CD8-positive, alpha-beta memory T cell (primary cell): Measurements from ENCODE around the gene ABCC6. TPM values are rescaled to one million over a fixed set of nuclear protein-coding genes. Genes with fewer than 3 reads are reported as not detected.
"Not testable (repeated sequence)": the region's sequence is repeated elsewhere in the genome, so short reads cannot be mapped to it uniquely, and the experiment has no call there.

ENCODE experiments used
- CTCF ChIA-PET: fragments of 350-600 bp; sonication (Branson Sonifier 250); formaldehyde crosslinking; loops from one replicate; lab custom pipeline; 2021; ENCODE audit warnings: antibody characterized with exemption; lab: Charles Lee
- POLR2A ChIA-PET: fragments of 350-600 bp; sonication (Branson Sonifier 250); formaldehyde crosslinking; loops from one replicate; lab custom pipeline; 2021; ENCODE audit warnings: antibody characterized with exemption; lab: Charles Lee
- DNase-seq, 5 donors: peaks; one replicate each; pipeline versions ENCODE4 v3.0.0 to v3.0.0-alpha.2; 2020 to 2022; ENCODE audit warnings: mixed read lengths in 1 of 5
- H3K27ac ChIP-seq: one replicate; pipeline ENCODE4 v1.7.0; 2013; ENCODE audit warnings: low read depth, mild to moderate bottlenecking, low read length, moderate library complexity
- H3K27me3 ChIP-seq: 2 replicates; pipeline ENCODE4 v1.7.0; 2013; ENCODE audit warnings: low read length, mild to moderate bottlenecking; ENCODE audit not compliant: insufficient read depth, poor library complexity, severe bottlenecking
- H3K36me3 ChIP-seq: 2 replicates; pipeline ENCODE4 v1.7.0; 2013; ENCODE audit warnings: mild to moderate bottlenecking, low read length, moderate library complexity; ENCODE audit not compliant: insufficient read depth
- H3K4me1 ChIP-seq: 2 replicates; pipeline ENCODE4 v1.7.0; 2013; ENCODE audit warnings: mild to moderate bottlenecking, low read length, moderate library complexity; ENCODE audit not compliant: insufficient read depth
- H3K4me3 ChIP-seq: 2 replicates; pipeline ENCODE4 v1.7.0; 2013; ENCODE audit warnings: mild to moderate bottlenecking, low read length
- H3K9me3 ChIP-seq: 2 replicates; pipeline ENCODE4 v1.7.0; 2013; ENCODE audit warnings: mild to moderate bottlenecking, low read length
- H3K27ac Mint-ChIP-seq, 8 donors: one replicate each; pipeline ENCODE4 v1.8.0; 2020 to 2021; ENCODE audit warnings: mixed read lengths in 8 of 8, mild to moderate bottlenecking in 6 of 8, inconsistent platforms in 3 of 8, moderate library complexity in 3 of 8
- H3K27me3 Mint-ChIP-seq, 2 donors: one replicate each; pipeline ENCODE4 v1.8.0; 2020 to 2021; ENCODE audit warnings: mixed read lengths in 2 of 2, mild to moderate bottlenecking in 1 of 2, moderate library complexity in 1 of 2
- H3K36me3 Mint-ChIP-seq, 3 donors: one replicate each; pipeline ENCODE4 v1.8.0; 2020 to 2021; ENCODE audit warnings: mixed read lengths in 3 of 3, inconsistent platforms in 1 of 3, mild to moderate bottlenecking in 1 of 3
- H3K4me1 Mint-ChIP-seq, 3 donors: one replicate each; pipeline ENCODE4 v1.8.0; 2020 to 2021; ENCODE audit warnings: mixed read lengths in 3 of 3, inconsistent platforms in 1 of 3, mild to moderate bottlenecking in 1 of 3
- H3K4me3 Mint-ChIP-seq, 7 donors: one replicate each; pipeline ENCODE4 v1.8.0; 2020 to 2021; ENCODE audit warnings: mixed read lengths in 7 of 7, mild to moderate bottlenecking in 6 of 7, moderate library complexity in 4 of 7, inconsistent platforms in 2 of 7
- H3K9me3 Mint-ChIP-seq, 5 donors: one replicate each; pipeline ENCODE4 v1.8.0; 2020 to 2022; ENCODE audit warnings: mixed read lengths in 5 of 5, mild to moderate bottlenecking in 3 of 5, moderate library complexity in 2 of 5, inconsistent platforms in 1 of 5
- polyA plus RNA-seq: library from polyadenylated mRNA; unstranded; fragments of 300-500 nt; fragmentation: Illumina TruSeq; gene quantifications from one replicate; pipeline ENCODE4 v1.2.3, GENCODE V29; 2021
- total RNA-seq, 2 experiments: library from RNA; stranded (reverse); gene quantifications; one replicate each; pipeline ENCODE4 v1.2.3, GENCODE V29; 2021

ABCC6 gene
- not detected for total RNA-seq
- polyA plus RNA-seq = 0.18 TPM

DNA sequence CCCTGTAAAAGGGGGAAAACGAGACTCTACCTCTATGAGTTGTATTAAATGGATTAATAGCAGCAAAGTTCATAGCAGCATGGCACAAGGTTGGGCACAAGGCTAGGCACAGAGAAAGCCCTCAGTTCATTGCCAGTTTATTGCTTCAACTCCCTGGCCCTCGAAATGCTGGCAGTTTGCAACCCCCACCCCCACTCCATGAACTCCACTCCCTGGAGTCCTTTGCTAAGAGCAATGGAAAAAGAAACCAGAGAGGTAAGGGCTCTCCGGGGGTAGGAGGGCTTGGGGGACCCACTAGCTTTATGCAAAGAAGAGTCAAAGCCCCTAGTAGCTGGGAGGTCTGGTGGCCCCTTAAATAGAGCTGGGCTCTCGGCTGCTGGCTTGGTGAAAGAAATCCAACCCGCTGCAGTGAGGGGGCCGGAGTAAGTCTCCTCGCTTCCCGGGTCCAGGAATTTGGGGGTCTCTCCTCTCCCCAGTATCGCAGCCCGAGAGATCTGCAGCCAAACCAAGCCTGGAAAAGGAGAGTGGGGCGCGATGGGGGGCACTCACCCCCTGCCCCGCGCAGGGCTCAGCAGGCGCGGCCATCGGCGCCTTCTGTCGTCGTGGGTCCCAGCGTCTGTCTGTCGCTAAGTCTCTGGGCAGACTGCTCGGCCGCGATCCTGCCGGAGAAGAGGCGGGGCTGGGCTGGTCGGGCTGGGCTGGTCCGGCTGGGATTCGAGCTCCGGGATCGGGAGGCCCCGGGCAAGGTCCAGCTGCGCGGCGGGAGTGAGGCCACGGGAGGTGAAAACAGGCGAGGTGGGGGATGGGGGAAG lies at the start of gene ABCC6:
ABCC6 (minus strand) TSS at position 645 of the 812 bp plus-strand sequence; CDS start at position 585, 60 bp downstream.
- H3K27me3 ChIP-seq, H3K9me3 ChIP-seq, H3K4me3 ChIP-seq, H3K27ac ChIP-seq, H3K4me3 Mint-ChIP-seq, CTCF ChIA-PET, H3K4me1 Mint-ChIP-seq, H3K36me3 Mint-ChIP-seq, H3K27ac Mint-ChIP-seq, H3K9me3 Mint-ChIP-seq, POLR2A ChIA-PET, H3K4me1 ChIP-seq, H3K36me3 ChIP-seq, DNase-seq, H3K27me3 Mint-ChIP-seq: not testable (repeated sequence)

DNA sequence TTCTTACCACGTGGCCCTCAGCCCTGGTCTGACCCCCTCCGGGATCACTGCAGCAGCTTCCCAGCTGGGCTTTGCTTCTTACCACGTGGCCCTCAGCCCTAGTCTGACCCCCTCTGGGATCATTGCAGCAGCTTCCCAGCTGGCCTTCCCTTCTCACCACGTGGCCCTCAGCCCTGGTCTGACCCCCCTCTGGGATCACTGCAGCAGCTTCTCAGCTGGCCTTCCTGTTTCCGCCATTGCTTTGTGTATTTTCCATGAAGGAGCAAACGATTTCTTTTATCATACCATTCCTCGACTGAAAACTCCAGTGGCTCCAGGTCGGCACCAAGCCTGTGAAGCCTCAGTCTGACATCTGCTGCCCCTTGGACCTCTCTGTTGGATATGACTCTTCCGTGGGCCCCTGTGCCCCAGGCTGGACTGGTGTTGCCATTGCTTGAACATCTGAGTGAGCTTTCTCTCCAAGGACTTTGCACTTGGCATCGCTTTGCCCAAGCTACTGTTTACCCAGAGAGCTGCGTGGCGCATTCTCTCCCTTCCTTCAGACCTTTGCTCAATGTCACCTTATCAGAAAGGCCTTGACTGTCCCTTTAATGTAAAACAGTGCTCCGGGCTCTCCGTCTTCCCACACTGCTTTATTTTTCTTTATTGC lies 49.4 kb upstream of the ABCC6 start:
- H3K27me3 ChIP-seq, H3K4me1 Mint-ChIP-seq, H3K9me3 Mint-ChIP-seq, H3K27ac Mint-ChIP-seq, H3K36me3 ChIP-seq, H3K4me3 ChIP-seq, H3K4me3 Mint-ChIP-seq, DNase-seq, POLR2A ChIA-PET, CTCF ChIA-PET, H3K27ac ChIP-seq, H3K9me3 ChIP-seq, H3K4me1 ChIP-seq, H3K27me3 Mint-ChIP-seq: not testable (repeated sequence)
- H3K36me3 Mint-ChIP-seq = peaks cover 0 to 10% (median 2%) of the 10 kb centered on the region in 3 donors

DNA sequence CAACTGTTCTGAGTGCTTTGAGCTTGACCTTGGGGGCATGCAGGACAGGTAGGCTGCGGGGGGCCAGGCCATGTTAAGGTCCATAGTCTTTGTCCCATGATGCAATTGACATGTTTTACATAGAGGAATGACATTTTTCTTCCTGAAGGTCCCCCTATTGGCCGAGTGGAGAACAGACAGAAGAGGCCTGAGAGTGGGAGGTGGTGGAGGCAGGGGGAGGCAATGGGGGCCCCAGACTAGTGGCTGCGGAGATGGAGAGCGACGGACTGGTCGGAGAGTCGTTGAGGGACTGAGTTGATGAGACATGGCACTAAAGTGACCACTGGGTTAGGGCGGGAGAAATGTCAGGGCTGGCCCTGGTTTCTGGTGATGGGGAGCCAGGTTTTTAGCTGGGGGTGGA lies 48.4 kb upstream of the ABCC6 start:
- POLR2A ChIA-PET, H3K27ac Mint-ChIP-seq, H3K9me3 ChIP-seq, H3K4me1 Mint-ChIP-seq, CTCF ChIA-PET, H3K27ac ChIP-seq, H3K4me3 ChIP-seq, H3K36me3 ChIP-seq, H3K9me3 Mint-ChIP-seq, H3K4me1 ChIP-seq, DNase-seq, H3K4me3 Mint-ChIP-seq, H3K27me3 Mint-ChIP-seq, H3K27me3 ChIP-seq: not testable (repeated sequence)
- H3K36me3 Mint-ChIP-seq = peaks cover 0 to 12% (median 2%) of the 10 kb centered on the region in 3 donors

DNA sequence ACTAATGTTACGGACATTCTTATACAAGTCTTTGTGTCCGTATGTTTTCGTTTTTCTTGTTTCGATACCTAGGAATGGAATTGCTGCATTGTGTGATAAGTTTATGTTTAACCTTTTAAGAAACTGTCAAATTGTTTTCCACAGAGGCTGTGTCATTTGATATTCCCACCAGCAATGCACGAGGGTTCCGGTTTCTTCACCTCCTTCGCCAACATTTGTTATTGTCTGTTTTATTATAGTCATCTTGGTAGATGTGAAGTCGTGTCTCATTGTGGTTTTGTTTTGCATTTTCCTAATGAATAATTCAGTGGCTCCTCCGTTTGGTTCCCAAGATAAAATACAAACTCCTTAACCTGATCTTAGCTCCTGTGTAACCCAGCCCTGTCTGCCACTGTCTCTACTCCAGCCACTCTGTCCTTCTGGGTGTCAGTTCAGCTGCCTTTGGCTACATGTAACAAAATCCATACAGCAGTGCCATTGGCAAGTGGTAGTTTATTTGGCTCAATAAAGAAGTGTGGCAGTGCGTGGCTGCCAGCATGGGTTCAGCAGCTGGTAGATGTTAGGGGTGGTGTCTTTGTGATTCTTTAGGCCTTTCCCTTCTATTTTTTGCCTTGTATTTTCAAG lies 45.0 kb upstream of the ABCC6 start:
- CTCF ChIA-PET, POLR2A ChIA-PET, H3K36me3 ChIP-seq, H3K9me3 ChIP-seq, H3K4me3 Mint-ChIP-seq, H3K4me1 Mint-ChIP-seq, H3K27me3 Mint-ChIP-seq, H3K27me3 ChIP-seq, DNase-seq, H3K27ac ChIP-seq, H3K4me1 ChIP-seq, H3K27ac Mint-ChIP-seq, H3K4me3 ChIP-seq, H3K9me3 Mint-ChIP-seq: not testable (repeated sequence)
- H3K36me3 Mint-ChIP-seq = peaks cover 0 to 14% (median 2%) of the 10 kb centered on the region in 3 donors

DNA sequence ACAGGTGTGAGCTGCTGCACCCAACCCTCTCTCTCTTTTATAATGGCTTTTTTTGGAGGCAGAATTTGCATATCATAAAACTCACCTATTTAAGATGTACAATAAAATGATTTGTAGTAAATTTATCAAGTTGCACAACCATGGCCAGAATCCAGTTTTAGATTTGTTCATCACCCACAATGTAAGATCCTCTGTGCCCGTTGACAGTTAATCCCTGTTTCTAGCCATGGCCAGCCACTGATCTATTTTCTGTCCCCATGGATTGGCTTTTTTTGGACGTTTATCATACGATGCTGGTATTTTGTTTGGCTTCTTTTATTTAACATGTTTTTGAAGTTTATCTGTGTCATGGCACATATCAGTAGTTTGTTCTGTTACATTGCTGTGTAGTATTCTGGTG lies 44.4 kb upstream of the ABCC6 start:
- H3K27me3 Mint-ChIP-seq, H3K4me3 Mint-ChIP-seq, H3K27me3 ChIP-seq, H3K4me1 Mint-ChIP-seq, H3K4me1 ChIP-seq, H3K36me3 ChIP-seq, H3K27ac Mint-ChIP-seq, H3K9me3 ChIP-seq, DNase-seq, CTCF ChIA-PET, H3K4me3 ChIP-seq, POLR2A ChIA-PET, H3K9me3 Mint-ChIP-seq, H3K27ac ChIP-seq: not testable (repeated sequence)
- peaks cover 0 to 17% (median 4%) of the 10 kb centered on the region in 3 donors for H3K36me3 Mint-ChIP-seq

DNA sequence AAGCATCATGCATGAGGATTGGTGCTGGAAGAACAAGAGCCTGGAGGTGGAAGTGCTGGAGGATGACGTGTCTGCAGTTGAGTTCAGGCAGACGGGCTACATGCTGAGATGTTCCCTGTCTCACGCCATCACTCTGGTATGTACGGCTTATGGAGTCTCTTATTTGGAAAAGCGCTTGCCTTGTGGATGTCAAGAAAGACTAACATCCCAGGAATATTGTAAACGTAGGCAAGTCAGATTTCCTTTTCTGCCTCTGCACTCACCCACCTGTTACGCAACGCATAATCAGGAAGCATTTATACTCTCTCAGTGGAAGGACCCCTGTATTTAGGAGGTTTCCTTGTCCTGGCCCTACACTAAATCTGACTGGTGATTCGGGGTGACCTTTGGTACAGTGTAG lies 41.8 kb upstream of the ABCC6 start:
- H3K36me3 Mint-ChIP-seq = peaks cover 0 to 17% (median 4%) of the 10 kb centered on the region in 3 donors
- H3K4me3 ChIP-seq, H3K27me3 Mint-ChIP-seq, H3K9me3 Mint-ChIP-seq, H3K27me3 ChIP-seq, H3K4me1 Mint-ChIP-seq, CTCF ChIA-PET, H3K4me1 ChIP-seq, DNase-seq, H3K27ac Mint-ChIP-seq, H3K36me3 ChIP-seq, H3K27ac ChIP-seq, POLR2A ChIA-PET, H3K9me3 ChIP-seq, H3K4me3 Mint-ChIP-seq: not testable (repeated sequence)

DNA sequence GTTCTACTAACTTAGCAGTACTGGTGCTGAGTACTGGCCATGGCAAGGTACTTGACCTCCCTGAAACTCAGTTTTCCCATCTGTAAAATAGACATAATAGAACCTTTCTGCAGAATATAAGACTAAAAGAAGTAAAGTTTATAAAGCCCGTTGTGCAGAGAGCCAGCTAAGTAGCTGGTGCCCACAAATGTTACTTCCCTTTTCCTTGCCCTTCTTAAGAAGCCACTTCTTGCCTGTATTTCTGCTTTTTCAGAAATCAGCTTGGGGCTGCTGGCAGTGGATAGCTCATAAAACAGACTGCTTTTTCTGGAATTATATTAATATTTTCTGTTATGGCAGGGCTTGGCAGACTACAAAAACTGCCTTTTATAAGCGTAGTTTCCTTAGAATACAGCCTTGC lies 40.7 kb upstream of the ABCC6 start:
- H3K36me3 ChIP-seq, H3K27ac Mint-ChIP-seq, H3K27ac ChIP-seq, H3K4me3 ChIP-seq, H3K27me3 ChIP-seq, H3K4me1 ChIP-seq, H3K9me3 ChIP-seq, DNase-seq, H3K4me1 Mint-ChIP-seq, H3K9me3 Mint-ChIP-seq, H3K4me3 Mint-ChIP-seq, H3K27me3 Mint-ChIP-seq, CTCF ChIA-PET, POLR2A ChIA-PET: not testable (repeated sequence)
- peaks cover 0 to 15% (median 4%) of the 10 kb centered on the region in 3 donors for H3K36me3 Mint-ChIP-seq

DNA sequence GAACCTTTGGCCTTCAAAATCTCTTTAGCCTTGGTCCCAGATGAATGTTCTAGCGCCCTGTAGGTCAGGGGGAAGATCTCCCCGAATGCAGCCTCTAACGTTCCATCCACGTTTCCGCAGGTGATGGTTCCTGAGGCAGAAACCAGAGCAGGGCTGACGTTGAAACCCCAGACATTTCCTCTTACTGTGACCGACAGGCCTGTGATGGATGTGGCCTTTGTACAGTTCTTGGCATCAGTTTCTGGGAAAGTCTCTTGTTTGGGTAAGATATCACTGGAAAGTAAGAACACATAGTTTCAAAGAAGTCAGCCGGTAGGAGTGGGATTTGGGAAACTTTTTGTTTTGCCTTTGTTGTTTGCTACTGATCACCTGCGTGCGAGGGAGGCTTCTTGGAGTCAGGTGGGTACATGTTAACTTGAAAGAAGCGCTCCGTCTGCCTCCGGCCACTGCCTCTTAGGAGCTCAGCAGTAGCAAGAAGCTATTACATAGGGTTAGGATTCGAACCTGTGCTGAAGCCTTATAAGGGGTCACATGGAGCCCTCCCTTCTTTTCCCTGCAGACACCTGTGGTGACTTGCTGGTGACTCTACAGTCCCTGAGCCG lies 39.8 kb upstream of the ABCC6 start:
- DNase-seq, H3K36me3 ChIP-seq, CTCF ChIA-PET, H3K27ac ChIP-seq, H3K27me3 ChIP-seq, H3K4me1 Mint-ChIP-seq, POLR2A ChIA-PET, H3K4me3 Mint-ChIP-seq, H3K4me3 ChIP-seq, H3K27ac Mint-ChIP-seq, H3K27me3 Mint-ChIP-seq, H3K4me1 ChIP-seq, H3K9me3 ChIP-seq, H3K9me3 Mint-ChIP-seq: not testable (repeated sequence)
- peaks cover 0 to 12% (median 5%) of the 10 kb centered on the region in 3 donors for H3K36me3 Mint-ChIP-seq
